Spleen (tissue), 11 donors: Measurements from ENCODE around the gene SLC11A1. TPM values are rescaled to one million over a fixed set of nuclear protein-coding genes. Genes with fewer than 3 reads are reported as not detected.
A peak's percentile ranks its signal among the peaks of the same experiment; 100 is the strongest.

Source experiments
- DNase-seq: peaks from one replicate; pipeline ENCODE4 v3.0.0-alpha.2; 2020
- H3K27ac ChIP-seq, 8 donors: fragments of 200-600 bp; sonication (generic) in 7 of 8; 1 replicate in 4 of 8; 2 replicates in 4 of 8; pipeline versions ENCODE4 v1.5.0 to v1.8.0; 2016 to 2021; ENCODE audit warnings: inconsistent platforms in 4 of 8, mild to moderate bottlenecking in 4 of 8, moderate library complexity in 1 of 8
- H3K27me3 ChIP-seq, 7 donors: fragments of 200-600 bp; sonication (generic) in 6 of 7; replicated peaks in 1 of 7; 1 replicate in 4 of 7; 2 replicates in 3 of 7; pipeline versions ENCODE4 v1.5.0 to v1.8.0; 2016 to 2021; ENCODE audit warnings: inconsistent platforms in 3 of 7, mild to moderate bottlenecking in 1 of 7
- H3K36me3 ChIP-seq, 6 donors: fragments of 200-600 bp; sonication (generic) in 5 of 6; 1 replicate in 4 of 6; 2 replicates in 2 of 6; pipeline versions ENCODE4 v1.5.0 to v1.8.0; 2016 to 2021; ENCODE audit warnings: inconsistent platforms in 2 of 6
- H3K4me1 ChIP-seq, 6 donors: fragments of 200-600 bp; sonication (generic) in 5 of 6; 1 replicate in 3 of 6; 2 replicates in 3 of 6; pipeline versions ENCODE4 v1.5.0 to v1.8.0; 2016 to 2021; ENCODE audit warnings: inconsistent platforms in 3 of 6
- H3K4me3 ChIP-seq, 8 donors: fragments of 200-600 bp; sonication (generic) in 7 of 8; 1 replicate in 4 of 8; 2 replicates in 4 of 8; pipeline versions ENCODE4 v1.5.0 to v1.8.0; 2016 to 2021; ENCODE audit warnings: inconsistent platforms in 4 of 8, mild to moderate bottlenecking in 4 of 8, moderate library complexity in 2 of 8
- H3K9me3 ChIP-seq, 8 donors: fragments of 200-600 bp; sonication (generic) in 7 of 8; 1 replicate in 4 of 8; 2 replicates in 4 of 8; pipeline versions ENCODE4 v1.5.0 to v1.8.0; 2016 to 2021; ENCODE audit warnings: inconsistent platforms in 4 of 8
- POLR2A ChIP-seq, 3 donors: fragments of 450-650 bp; IDR thresholded peaks; one replicate each; pipeline ENCODE4 v1.5.1; 2017; ENCODE audit warnings: antibody characterized with exemption in 3 of 3, mild to moderate bottlenecking in 1 of 3
- POLR2AphosphoS5 ChIP-seq, 3 donors: sonication (generic); formaldehyde crosslinking; IDR thresholded peaks; one replicate each; pipeline ENCODE4 v1.5.1; 2017; ENCODE audit warnings: antibody characterized with exemption in 3 of 3
- WGBS, 5 donors: extraction: QIAGEN DNeasy Blood & Tissue Kit in 3 of 5; methylation state at CpG; one replicate each; pipeline versions ENCODE4 v1.1.5 to v1.1.7; 2013 to 2018; 5-methylcytosine and 5-hydroxymethylcytosine counted together
- intact Hi-C: fragments of 100-400 bp; cut with DNase I; formaldehyde crosslinking; loops from one replicate; pipeline ENCODE4 v1.15.0; 2023; ENCODE audit warnings: low total_unique reads
- polyA plus RNA-seq, 3 donors: library from polyadenylated mRNA; stranded (reverse); fragments of 200-250 nt; gene quantifications; one replicate each; pipeline ENCODE4 v1.2.1, GENCODE V29; 2013
- total RNA-seq, 7 donors: library from RNA; depleted of rRNA in 3 of 7; stranded (reverse); fragments of >200 nt in 3 of 7; fragmentation: NEBNext Ultra II Directional in 4 of 7; extraction: Animal tissue kit (Norgen Biotek cat#: 25700) in 4 of 7; gene quantifications; one replicate each; pipeline versions ENCODE4 v1.1.0 to v1.2.1, GENCODE V29; 2016 to 2021
- TF ChIP-seq, protein P1 (sequence below), 11 experiments: fragments of 200-600 bp in 7 of 11; fragments of 450-650 bp in 4 of 11; sonication (generic) in 4 of 11; IDR thresholded peaks in 8 of 11; conservative IDR thresholded peaks in 3 of 11; 1 replicate in 7 of 11; 2 replicates in 4 of 11; pipeline versions ENCODE4 v1.4.0 to v1.8.0; 2016 to 2021; ENCODE audit warnings: antibody characterized with exemption in 11 of 11, inconsistent platforms in 4 of 11, mild to moderate bottlenecking in 1 of 11
- donor health status: healthy with polysubstance abuse.
- donor health status: DM: no; HTN: no; CAD: no; lungs with moderate emphysema.
- donor health status: DM: no; HTN: no; CAD: no.
- donor health status: Bipolar disorder and iron deficiency.
- donor health status: healthy.
- donor health status: DM: no; HTN: no; CAD: no.
- donor health status: DM: yes; HTN: yes; CAD: no.

The SLC11A1 gene
- total and polyA plus RNA-seq, 10 donors = 6.2 to 576 (median 88.0) TPM

DNA sequence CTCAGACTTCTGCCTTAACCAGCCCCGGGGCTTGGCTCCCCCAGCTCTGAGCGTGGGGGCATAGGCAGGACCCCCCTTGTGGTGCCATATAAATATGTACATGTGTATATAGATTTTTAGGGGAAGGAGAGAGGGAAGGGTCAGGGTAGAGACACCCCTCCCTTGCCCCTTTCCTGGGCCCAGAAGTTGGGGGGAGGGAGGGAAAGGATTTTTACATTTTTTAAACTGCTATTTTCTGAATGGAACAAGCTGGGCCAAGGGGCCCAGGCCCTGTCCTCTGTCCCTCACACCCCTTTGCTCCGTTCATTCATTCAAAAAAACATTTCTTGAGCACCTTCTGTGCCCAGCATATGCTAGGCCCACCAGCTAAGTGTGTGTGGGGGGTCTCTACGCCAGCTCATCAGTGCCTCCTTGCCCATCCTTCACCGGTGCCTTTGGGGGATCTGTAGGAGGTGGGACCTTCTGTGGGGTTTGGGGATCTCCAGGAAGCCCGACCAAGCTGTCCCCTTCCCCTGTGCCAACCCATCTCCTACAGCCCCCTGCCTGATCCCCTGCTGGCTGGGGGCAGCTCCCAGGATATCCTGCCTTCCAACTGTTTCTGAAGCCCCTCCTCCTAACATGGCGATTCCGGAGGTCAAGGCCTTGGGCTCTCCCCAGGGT, 23.1 kb downstream of the SLC11A1 start:
- WGBS, 5 donors = 46 to 57% (median 51%) methylated on average over 8 of the region's 8 CpGs
- peak overlapping the region; percentile 68 to 100 (median 87) for H3K27ac ChIP-seq
- H3K27me3 ChIP-seq = no peaks in the 10 kb centered on the region
- no peak for TF ChIP-seq POLR2A (IDR thresholded peaks at IDR 0.05)
- TF ChIP-seq, protein P1, sequence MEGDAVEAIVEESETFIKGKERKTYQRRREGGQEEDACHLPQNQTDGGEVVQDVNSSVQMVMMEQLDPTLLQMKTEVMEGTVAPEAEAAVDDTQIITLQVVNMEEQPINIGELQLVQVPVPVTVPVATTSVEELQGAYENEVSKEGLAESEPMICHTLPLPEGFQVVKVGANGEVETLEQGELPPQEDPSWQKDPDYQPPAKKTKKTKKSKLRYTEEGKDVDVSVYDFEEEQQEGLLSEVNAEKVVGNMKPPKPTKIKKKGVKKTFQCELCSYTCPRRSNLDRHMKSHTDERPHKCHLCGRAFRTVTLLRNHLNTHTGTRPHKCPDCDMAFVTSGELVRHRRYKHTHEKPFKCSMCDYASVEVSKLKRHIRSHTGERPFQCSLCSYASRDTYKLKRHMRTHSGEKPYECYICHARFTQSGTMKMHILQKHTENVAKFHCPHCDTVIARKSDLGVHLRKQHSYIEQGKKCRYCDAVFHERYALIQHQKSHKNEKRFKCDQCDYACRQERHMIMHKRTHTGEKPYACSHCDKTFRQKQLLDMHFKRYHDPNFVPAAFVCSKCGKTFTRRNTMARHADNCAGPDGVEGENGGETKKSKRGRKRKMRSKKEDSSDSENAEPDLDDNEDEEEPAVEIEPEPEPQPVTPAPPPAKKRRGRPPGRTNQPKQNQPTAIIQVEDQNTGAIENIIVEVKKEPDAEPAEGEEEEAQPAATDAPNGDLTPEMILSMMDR (IDR thresholded peaks at IDR 0.05 in 8 of 11, conservative IDR thresholded peaks at IDR 0.05 in 3 of 11) = no peak
- TF ChIP-seq POLR2AphosphoS5 (IDR thresholded peaks at IDR 0.05) = no peak
- peaks cover 42 to 79% (median 72%) of the 10 kb centered on the region in 6 donors for H3K4me1 ChIP-seq
- no peak for DNase-seq
- intact Hi-C loops = loop anchor here (5.0 to 10.0 kb wide), 3 partner anchors 57 to 252 kb away; partner anchors contain the start of genes BCS1L, CNOT9, USP37 and ZNF142
- H3K9me3 ChIP-seq = no peaks in the 10 kb centered on the region
- H3K4me3 ChIP-seq = peak overlapping the region in 5 of 8 donors; percentile 34 to 69 (median 44)
- peaks cover 0 to 45% (median 38%) of the 10 kb centered on the region in 6 donors for H3K36me3 ChIP-seq

DNA sequence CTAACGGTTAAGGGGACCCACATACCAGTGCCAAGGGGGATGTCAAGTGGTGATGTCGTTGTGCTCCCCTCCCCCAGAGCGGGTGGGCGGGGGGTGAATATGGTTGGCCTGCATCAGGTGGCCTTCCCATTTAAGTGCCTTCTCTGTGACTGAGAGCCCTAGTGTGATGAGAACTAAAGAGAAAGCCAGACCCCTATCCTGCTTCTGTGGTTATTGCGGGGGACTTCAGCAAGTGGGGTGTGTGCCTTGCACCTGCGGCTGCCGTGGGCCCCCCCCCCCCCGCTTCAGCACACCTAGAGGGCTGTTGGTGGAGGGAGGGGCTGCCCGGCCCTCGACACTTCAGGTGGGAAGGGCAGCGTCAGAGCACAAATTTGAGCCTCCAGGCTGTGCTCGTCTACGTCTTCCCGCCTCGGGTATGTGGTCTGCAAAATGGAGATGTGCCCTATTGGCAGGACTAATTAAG, 23.7 kb downstream of the SLC11A1 start:
- H3K4me3 ChIP-seq = peak overlapping the region in 7 of 8 donors; percentile 25 to 69 (median 44)
- no peaks in the 10 kb centered on the region for H3K9me3 ChIP-seq
- peak; percentile 88 for DNase-seq
- peaks cover 0 to 45% (median 38%) of the 10 kb centered on the region in 6 donors for H3K36me3 ChIP-seq
- H3K27ac ChIP-seq = peak overlapping the region; percentile 68 to 100 (median 87)
- peaks cover 42 to 76% (median 71%) of the 10 kb centered on the region in 6 donors for H3K4me1 ChIP-seq
- no peaks in the 10 kb centered on the region for H3K27me3 ChIP-seq
- intact Hi-C loops = loop anchor here (5.0 to 10.0 kb wide), 3 partner anchors 57 to 252 kb away; partner anchors contain the start of genes BCS1L, CNOT9, USP37 and ZNF142
- TF ChIP-seq POLR2AphosphoS5 (IDR thresholded peaks at IDR 0.05) (peak; percentile 51 to 73 (median 72)), POLR2A (IDR thresholded peaks at IDR 0.05) (no peak)
- TF ChIP-seq, protein P1 (IDR thresholded peaks at IDR 0.05 in 8 of 11, conservative IDR thresholded peaks at IDR 0.05 in 3 of 11) = no peak
- 0 to 6% (median 3%) methylated on average over 8 to 15 of the region's 15 CpGs for WGBS, 5 donors

DNA sequence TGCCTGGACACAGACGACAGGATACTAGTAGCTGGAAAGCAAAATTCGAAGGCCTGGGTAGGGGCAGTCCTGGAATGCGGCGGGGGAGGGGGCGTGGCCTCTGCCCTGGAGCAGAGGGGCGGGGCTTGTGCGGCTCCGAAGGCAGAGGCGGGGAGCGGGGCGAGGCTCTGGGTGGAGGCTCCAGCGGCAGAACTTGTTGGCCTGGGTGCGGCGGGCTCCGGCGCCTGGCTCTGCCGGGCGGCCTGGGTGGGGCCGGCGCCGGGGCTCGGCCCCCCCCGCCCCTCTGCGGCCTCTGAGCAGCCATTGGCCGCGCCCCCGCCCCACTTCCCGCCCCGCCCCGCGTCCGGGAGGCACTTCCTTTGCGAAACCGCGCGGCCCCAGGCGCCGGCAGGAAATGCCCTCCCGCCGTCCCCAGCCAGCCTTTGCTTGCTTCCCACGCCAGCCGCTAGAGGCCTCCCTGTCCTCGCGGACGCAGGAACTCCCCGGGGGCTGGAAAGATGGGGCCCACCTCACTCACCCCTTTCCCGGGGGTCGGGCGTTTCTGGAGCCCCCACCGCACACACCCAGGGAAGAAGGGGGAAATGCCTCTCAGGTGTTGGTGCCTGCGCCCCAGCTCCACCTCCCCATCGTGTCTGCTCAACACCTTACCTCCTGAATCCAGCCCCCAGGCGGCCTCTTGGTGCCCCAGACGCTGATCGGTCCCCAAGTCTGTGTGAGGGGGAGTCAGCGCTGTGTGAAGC, 24.3 kb downstream of the SLC11A1 start:
- intact Hi-C loops = loop anchor here (5.0 to 10.0 kb wide), 3 partner anchors 56 to 251 kb away; partner anchors contain the start of genes BCS1L, CNOT9, USP37 and ZNF142
- H3K4me3 ChIP-seq = peak overlapping the region; percentile 25 to 69 (median 39)
- peaks cover 0 to 42% (median 37%) of the 10 kb centered on the region in 6 donors for H3K36me3 ChIP-seq
- H3K4me1 ChIP-seq = peaks cover 37 to 70% (median 65%) of the 10 kb centered on the region in 6 donors
- no peaks in the 10 kb centered on the region for H3K9me3 ChIP-seq
- TF ChIP-seq POLR2A (IDR thresholded peaks at IDR 0.05) (no peak), POLR2AphosphoS5 (IDR thresholded peaks at IDR 0.05) (peak; percentile 93 to 95 (median 94))
- TF ChIP-seq, protein P1 (IDR thresholded peaks at IDR 0.05 in 8 of 11, conservative IDR thresholded peaks at IDR 0.05 in 3 of 11) = peak; percentile 63 to 92 (median 85)
- peak; percentile 100 for DNase-seq
- no peaks in the 10 kb centered on the region for H3K27me3 ChIP-seq
- H3K27ac ChIP-seq = peak overlapping the region; percentile 77 to 100 (median 88)
- WGBS, 5 donors = 0 to 2% (median 0%) methylated on average over 21 to 56 of the region's 56 CpGs
